GM12891 (cell line): ENCODE data around the gene ARMCX1.
"Not testable (repeated sequence)": the region's sequence is repeated elsewhere in the genome, so short reads cannot be mapped to it uniquely, and the experiment has no call there.

Source experiments
- PAX5 ChIP-seq: IDR thresholded peaks from 2 replicates; pipeline ENCODE4 v1.6.1; 2011; ENCODE audit warnings: low read length, moderate library complexity, mild to moderate bottlenecking; ENCODE audit not compliant: insufficient read depth, severe bottlenecking
- POLR2A ChIP-seq: IDR thresholded peaks from 2 replicates; pipeline ENCODE4 v1.6.1; 2011; ENCODE audit warnings: low read depth, low read length, control low read depth
- POLR2AphosphoS5 ChIP-seq: IDR thresholded peaks from 2 replicates; pipeline ENCODE4 v1.6.1; 2011; ENCODE audit warnings: low read depth, low read length, control low read depth
- POU2F2 ChIP-seq: IDR thresholded peaks from 2 replicates; pipeline ENCODE4 v1.6.1; 2011; ENCODE audit warnings: low read depth, mild to moderate bottlenecking, control low read depth, low read length, moderate library complexity
- SPI1 ChIP-seq: IDR thresholded peaks from 2 replicates; pipeline ENCODE4 v1.6.1; 2011; ENCODE audit warnings: low read depth, low read length, control low read depth
- TAF1 ChIP-seq: IDR thresholded peaks from 2 replicates; pipeline ENCODE4 v1.6.1; 2011; ENCODE audit warnings: low read depth, low read length, control low read depth

GRCh38 chrX:101502929-101503328, 47.4 kb upstream of the ARMCX1 start:
- not testable (repeated sequence) for TF ChIP-seq POLR2A, POLR2AphosphoS5, TAF1, SPI1, POU2F2, PAX5
